ENCODE data around the gene MYL2.
"Not testable (repeated sequence)": the region's sequence is repeated elsewhere in the genome, so short reads cannot be mapped to it uniquely, and the experiment has no call there.

Gene MYL2

GRCh38 chr12:110920324-110920910 is at the start of gene MYL2:
TSS of gene MYL2 (minus strand) at chr12:110920579. CDS start at chr12:110920529, 50 bp downstream.
- no peak for DNase-seq (ENCODE audit: low read depth in 1 of 2, low spot score in 1 of 2)

GRCh38 chr12:110966081-110966760 is 45.8 kb upstream of the MYL2 start:
- DNase-seq (ENCODE audit: low read depth in 1 of 2, low spot score in 1 of 2), result no peak

GRCh38 chr12:110965574-110965973 is 45.2 kb upstream of the MYL2 start:
- DNase-seq (ENCODE audit: low read depth in 1 of 2, low spot score in 1 of 2), result no peak

GRCh38 chr12:110960795-110961194 is 40.4 kb upstream of the MYL2 start:
- no peak for DNase-seq (ENCODE audit: low read depth in 1 of 2, low spot score in 1 of 2)

- DNase-seq (ENCODE audit: low read depth in 1 of 2, low spot score in 1 of 2), result no peak
Observed at GRCh38 chr12:110957652-110958051, 37.3 kb upstream of the MYL2 start.

- DNase-seq (ENCODE audit: low read depth in 1 of 2, low spot score in 1 of 2), result no peak
Observed at GRCh38 chr12:110957159-110957558, 36.8 kb upstream of the MYL2 start.

GRCh38 chr12:110950867-110951266 is 30.5 kb upstream of the MYL2 start:
- DNase-seq (ENCODE audit: low read depth in 1 of 2, low spot score in 1 of 2), result not testable (repeated sequence)

- DNase-seq (ENCODE audit: low read depth in 1 of 2, low spot score in 1 of 2), result not testable (repeated sequence)
Observed at GRCh38 chr12:110950466-110950865, 30.1 kb upstream of the MYL2 start.

- DNase-seq (ENCODE audit: low read depth in 1 of 2, low spot score in 1 of 2), result no peak
Observed at GRCh38 chr12:110948041-110948440, 27.7 kb upstream of the MYL2 start.

GRCh38 chr12:110943373-110943772 is 23.0 kb upstream of the MYL2 start:
- no peak for DNase-seq (ENCODE audit: low read depth in 1 of 2, low spot score in 1 of 2)

- no peak for DNase-seq (ENCODE audit: low read depth in 1 of 2, low spot score in 1 of 2)
Observed at GRCh38 chr12:110941391-110941790, 21.0 kb upstream of the MYL2 start.

GRCh38 chr12:110940933-110941332 is 20.6 kb upstream of the MYL2 start:
- no peak for DNase-seq (ENCODE audit: low read depth in 1 of 2, low spot score in 1 of 2)

- no peak for DNase-seq (ENCODE audit: low read depth in 1 of 2, low spot score in 1 of 2)
Observed at GRCh38 chr12:110940296-110940695, 19.9 kb upstream of the MYL2 start.

GRCh38 chr12:110937104-110937641 is 16.8 kb upstream of the MYL2 start:
- peak; percentile 27 to 50 for DNase-seq (ENCODE audit: low read depth in 1 of 2, low spot score in 1 of 2)

- no peak for DNase-seq (ENCODE audit: low read depth in 1 of 2, low spot score in 1 of 2)
Observed at GRCh38 chr12:110936367-110937103, 16.2 kb upstream of the MYL2 start.

- no peak for DNase-seq (ENCODE audit: low read depth in 1 of 2, low spot score in 1 of 2)
Observed at GRCh38 chr12:110935588-110935987, 15.2 kb upstream of the MYL2 start.

GRCh38 chr12:110934093-110934852 is 13.9 kb upstream of the MYL2 start:
- no peak for DNase-seq (ENCODE audit: low read depth in 1 of 2, low spot score in 1 of 2)

GRCh38 chr12:110933326-110933974 is 13.1 kb upstream of the MYL2 start:
- DNase-seq (ENCODE audit: low read depth in 1 of 2, low spot score in 1 of 2), result no peak

GRCh38 chr12:110932046-110932445 is 11.7 kb upstream of the MYL2 start:
- no peak for DNase-seq (ENCODE audit: low read depth in 1 of 2, low spot score in 1 of 2)

GRCh38 chr12:110931315-110931728 is 10.9 kb upstream of the MYL2 start:
- no peak for DNase-seq (ENCODE audit: low read depth in 1 of 2, low spot score in 1 of 2)

Measured in stimulated activated CD4-positive, alpha-beta T cell treated with anti-CD3 and anti-CD28 coated beads, Interleukin-15, amount 100 ng/mL, for 1 hour (primary cell).